CD14-positive monocyte (primary cell): ENCODE data around the gene TMX1. TPM values are rescaled to one million over a fixed set of nuclear protein-coding genes. Genes with fewer than 3 reads are reported as not detected.

Experiments
- DNase-seq, 3 donors: peaks; one replicate each; pipeline ENCODE4 v3.0.0-alpha.2; 2011 to 2022
- H2AFZ ChIP-seq: 2 replicates; pipeline ENCODE4 v1.6.0; 2012; ENCODE audit warnings: mild to moderate bottlenecking, low read depth, low read length, inconsistent platforms; ENCODE audit not compliant: insufficient read depth, poor library complexity, severe bottlenecking
- H3K27ac ChIP-seq, 2 donors: 1 replicate in 1 of 2; 2 replicates in 1 of 2; pipeline ENCODE4 v1.5.1; 2012 to 2013; ENCODE audit warnings: low read length in 2 of 2, control low read depth in 1 of 2, inconsistent platforms in 1 of 2, low read depth in 1 of 2, mild to moderate bottlenecking in 1 of 2
- H3K27me3 ChIP-seq, 2 donors: one replicate each; pipeline versions ENCODE4 v1.6.0 to v1.6.1; 2011 to 2013; ENCODE audit warnings: low read length in 2 of 2; ENCODE audit not compliant: control insufficient read depth in 2 of 2, insufficient read depth in 2 of 2
- H3K36me3 ChIP-seq, 2 donors: replicated peaks in 1 of 2; 1 replicate in 1 of 2; 2 replicates in 1 of 2; pipeline versions ENCODE4 v1.5.1 to v1.6.1; 2012 to 2013; ENCODE audit warnings: low read length in 2 of 2, control low read depth in 1 of 2, inconsistent platforms in 1 of 2, mild to moderate bottlenecking in 1 of 2; ENCODE audit not compliant: insufficient read depth in 2 of 2, control insufficient read depth in 1 of 2
- H3K4me1 ChIP-seq, 2 donors: 1 replicate in 1 of 2; 2 replicates in 1 of 2; pipeline versions ENCODE4 v1.5.1 to v1.6.1; 2012 to 2013; ENCODE audit warnings: low read length in 2 of 2, control low read depth in 1 of 2, inconsistent platforms in 1 of 2, mild to moderate bottlenecking in 1 of 2, moderate library complexity in 1 of 2; ENCODE audit not compliant: insufficient read depth in 2 of 2, control insufficient read depth in 1 of 2
- H3K4me2 ChIP-seq: replicated peaks from 2 replicates; pipeline ENCODE3; 2012; ENCODE audit warnings: low read length, moderate library complexity, mild to moderate bottlenecking; ENCODE audit not compliant: poor library complexity, severe bottlenecking; ENCODE audit errors: extremely low read depth
- H3K4me3 ChIP-seq, 3 experiments: fragments of 200-600 bp in 1 of 3; sonication (generic) in 1 of 3; replicated peaks in 1 of 3; 1 replicate in 2 of 3; 2 replicates in 1 of 3; pipeline ENCODE4 v1.5.1; 2011 to 2013; ENCODE audit warnings: low read length in 3 of 3, mild to moderate bottlenecking in 3 of 3, control low read depth in 2 of 3, low read depth in 2 of 3, inconsistent platforms in 1 of 3, moderate library complexity in 1 of 3
- H3K79me2 ChIP-seq: 2 replicates; pipeline ENCODE4 v1.6.0; 2012; ENCODE audit warnings: mild to moderate bottlenecking, control low read depth, inconsistent platforms, low read length, moderate library complexity; ENCODE audit not compliant: insufficient read depth
- H3K9ac ChIP-seq: 2 replicates; pipeline ENCODE4 v1.6.0; 2017; ENCODE audit warnings: low read length, mild to moderate bottlenecking; ENCODE audit not compliant: insufficient read depth, poor library complexity, severe bottlenecking
- H3K9me3 ChIP-seq, 2 donors: replicated peaks in 1 of 2; 1 replicate in 1 of 2; 2 replicates in 1 of 2; pipeline versions ENCODE4 v1.5.1 to v1.6.1; 2012 to 2013; ENCODE audit warnings: low read length in 2 of 2, control low read depth in 1 of 2; ENCODE audit not compliant: control insufficient read depth in 1 of 2, insufficient read depth in 1 of 2
- H4K20me1 ChIP-seq: 2 replicates; pipeline ENCODE4 v1.6.0; 2012; ENCODE audit warnings: mild to moderate bottlenecking, low read length, control low read depth, moderate library complexity; ENCODE audit not compliant: insufficient read depth
- H3K27ac Mint-ChIP-seq, 7 donors: one replicate each; pipeline ENCODE4 v1.8.0; 2020; ENCODE audit warnings: mild to moderate bottlenecking in 7 of 7, mixed read lengths in 7 of 7, moderate library complexity in 6 of 7, inconsistent platforms in 2 of 7
- H3K27me3 Mint-ChIP-seq, 3 donors: one replicate each; pipeline ENCODE4 v1.8.0; 2021 to 2022; ENCODE audit warnings: low read depth in 3 of 3, mild to moderate bottlenecking in 3 of 3, mixed read lengths in 3 of 3, moderate library complexity in 3 of 3, inconsistent platforms in 1 of 3
- H3K36me3 Mint-ChIP-seq, 2 donors: one replicate each; pipeline ENCODE4 v1.8.0; 2020; ENCODE audit warnings: mixed read lengths in 2 of 2, inconsistent platforms in 1 of 2, mild to moderate bottlenecking in 1 of 2
- H3K4me1 Mint-ChIP-seq: one replicate; pipeline ENCODE4 v1.8.0; 2020; ENCODE audit warnings: mild to moderate bottlenecking, mixed read lengths
- H3K4me3 Mint-ChIP-seq, 2 donors: one replicate each; pipeline ENCODE4 v1.8.0; 2020; ENCODE audit warnings: mild to moderate bottlenecking in 2 of 2, mixed read lengths in 2 of 2, moderate library complexity in 1 of 2
- H3K9me3 Mint-ChIP-seq, 7 donors: one replicate each; pipeline ENCODE4 v1.8.0; 2020 to 2022; ENCODE audit warnings: mixed read lengths in 7 of 7, mild to moderate bottlenecking in 6 of 7, moderate library complexity in 6 of 7, inconsistent platforms in 2 of 7
- WGBS: methylation state at CpG from one replicate; pipeline ENCODE4 v1.1.5; 2013; ENCODE audit warnings: missing lambda C conversion rate; ENCODE audit not compliant: insufficient coverage; 5-methylcytosine and 5-hydroxymethylcytosine counted together
- intact Hi-C, 2 donors: fragments of 100-400 bp; cut with micrococcal nuclease; formaldehyde crosslinking; loops; one replicate each; pipeline versions ENCODE4 v1.15.0 to v1.15.1; 2023
- polyA plus RNA-seq, 3 donors: library from polyadenylated mRNA; depleted of rRNA in 1 of 3; unstranded in 2 of 3; stranded (reverse) in 1 of 3; fragments of 300-500 nt in 2 of 3; fragments of >200 nt in 1 of 3; fragmentation: Illumina TruSeq in 2 of 3; gene quantifications; 1 replicate in 2 of 3; 2 replicates in 1 of 3; pipeline ENCODE4 v1.2.3, GENCODE V29; 2012 to 2021
- TF ChIP-seq, protein P1 (sequence below): fragments of 200-600 bp; IDR thresholded peaks from one replicate; pipeline ENCODE4 v1.8.0; 2022; ENCODE audit warnings: antibody characterized with exemption, mild to moderate bottlenecking

Gene TMX1
- polyA plus RNA-seq, 3 donors = 9.7 to 76.8 (median 62.6) TPM

GRCh38 chr14:51211149-51211548, 28.9 kb upstream of the TMX1 start:
- Mint-ChIP-seq H3K9me3 (peaks cover 0 to 3% (median 0%) of the 10 kb centered on the region in 7 donors), H3K27ac (no peak overlapping the region), H3K27me3 (no peaks in the 10 kb centered on the region), H3K4me1 (no peaks in the 10 kb centered on the region), H3K36me3 (no peaks in the 10 kb centered on the region), H3K4me3 (no peak overlapping the region)
- no peaks in the 10 kb centered on the region for H3K36me3 ChIP-seq
- H3K27ac ChIP-seq = no peak overlapping the region
- H3K4me1 ChIP-seq = no peaks in the 10 kb centered on the region
- no peak overlapping the region for H3K4me3 ChIP-seq
- H3K79me2 ChIP-seq = no peaks in the 10 kb centered on the region
- DNase-seq = no peak
- H4K20me1 ChIP-seq = no peaks in the 10 kb centered on the region
- no peak overlapping the region for H3K4me2 ChIP-seq
- no peak overlapping the region for H3K9ac ChIP-seq
- no peaks in the 10 kb centered on the region for H3K9me3 ChIP-seq
- no peak overlapping the region for H2AFZ ChIP-seq
- intact Hi-C loops = no loop called here
- H3K27me3 ChIP-seq = no peaks in the 10 kb centered on the region
- TF ChIP-seq, protein P1, sequence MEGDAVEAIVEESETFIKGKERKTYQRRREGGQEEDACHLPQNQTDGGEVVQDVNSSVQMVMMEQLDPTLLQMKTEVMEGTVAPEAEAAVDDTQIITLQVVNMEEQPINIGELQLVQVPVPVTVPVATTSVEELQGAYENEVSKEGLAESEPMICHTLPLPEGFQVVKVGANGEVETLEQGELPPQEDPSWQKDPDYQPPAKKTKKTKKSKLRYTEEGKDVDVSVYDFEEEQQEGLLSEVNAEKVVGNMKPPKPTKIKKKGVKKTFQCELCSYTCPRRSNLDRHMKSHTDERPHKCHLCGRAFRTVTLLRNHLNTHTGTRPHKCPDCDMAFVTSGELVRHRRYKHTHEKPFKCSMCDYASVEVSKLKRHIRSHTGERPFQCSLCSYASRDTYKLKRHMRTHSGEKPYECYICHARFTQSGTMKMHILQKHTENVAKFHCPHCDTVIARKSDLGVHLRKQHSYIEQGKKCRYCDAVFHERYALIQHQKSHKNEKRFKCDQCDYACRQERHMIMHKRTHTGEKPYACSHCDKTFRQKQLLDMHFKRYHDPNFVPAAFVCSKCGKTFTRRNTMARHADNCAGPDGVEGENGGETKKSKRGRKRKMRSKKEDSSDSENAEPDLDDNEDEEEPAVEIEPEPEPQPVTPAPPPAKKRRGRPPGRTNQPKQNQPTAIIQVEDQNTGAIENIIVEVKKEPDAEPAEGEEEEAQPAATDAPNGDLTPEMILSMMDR = no peak

GRCh38 chr14:51216602-51217001, 23.4 kb upstream of the TMX1 start:
- Histone ChIP-seq H2AFZ (no peak overlapping the region), H3K9ac (no peak overlapping the region), H3K27ac (no peak overlapping the region), H3K36me3 (no peaks in the 10 kb centered on the region), H3K4me1 (peaks cover 5 to 10% of the 10 kb centered on the region in 2 donors), H3K79me2 (no peaks in the 10 kb centered on the region), H4K20me1 (no peaks in the 10 kb centered on the region), H3K4me2 (no peak overlapping the region), H3K27me3 (no peaks in the 10 kb centered on the region), H3K9me3 (no peaks in the 10 kb centered on the region), H3K4me3 (no peak overlapping the region)
- Mint-ChIP-seq H3K27ac (no peak overlapping the region), H3K4me3 (no peak overlapping the region), H3K4me1 (peaks cover 9% of the 10 kb centered on the region), H3K27me3 (no peaks in the 10 kb centered on the region), H3K36me3 (no peaks in the 10 kb centered on the region), H3K9me3 (peaks cover 0 to 3% (median 0%) of the 10 kb centered on the region in 7 donors)
- TF ChIP-seq, protein P1 = no peak
- no peak for DNase-seq
- WGBS = no CpG with 5 or more reads among the region's 1 CpG
- intact Hi-C loops = no loop called here
